Measurements from ENCODE around the gene DDX17.
A peak's percentile ranks its signal among the peaks of the same experiment; 100 is the strongest.

Gene DDX17

GRCh38 chr22:38505541-38506117 is 482 bp downstream of the DDX17 start:
- TF ChIP-seq CTCF (IDR thresholded peaks at IDR 0.05; ENCODE audit: low read depth, low read length): no peak
- DNase-seq (ENCODE audit: low read depth in 2 of 2): peak; percentile 66 to 79

GRCh38 chr22:38504731-38505540 is 1.2 kb downstream of the DDX17 start:
- peak; percentile 52 to 60 for DNase-seq (ENCODE audit: low read depth in 2 of 2)
- TF ChIP-seq CTCF (IDR thresholded peaks at IDR 0.05; ENCODE audit: low read depth, low read length): no peak
- peak overlapping the region; percentile 67 to 90 for H3K4me3 ChIP-seq (replicated peaks in 1 of 2; ENCODE audit: low read depth in 2 of 2, low read length in 2 of 2)

More at GRCh38 chr22:38505541-38506117, 482 bp downstream of the DDX17 start:
- H3K4me3 ChIP-seq (replicated peaks in 1 of 2; ENCODE audit: low read depth in 2 of 2, low read length in 2 of 2): peak overlapping the region; percentile 67 to 90

GRCh38 chr22:38503021-38503420 is 3.1 kb downstream of the DDX17 start:
- H3K4me3 ChIP-seq (replicated peaks in 1 of 2; ENCODE audit: low read depth in 2 of 2, low read length in 2 of 2): peak overlapping the region; percentile 67 to 90
- TF ChIP-seq CTCF (IDR thresholded peaks at IDR 0.05; ENCODE audit: low read depth, low read length): no peak
- no peak for DNase-seq (ENCODE audit: low read depth in 2 of 2)

GRCh38 chr22:38501797-38502672 is 4.1 kb downstream of the DDX17 start:
- H3K4me3 ChIP-seq (replicated peaks in 1 of 2; ENCODE audit: low read depth in 2 of 2, low read length in 2 of 2): peak overlapping the region in 1 of 2 donors; percentile 90
- TF ChIP-seq CTCF (IDR thresholded peaks at IDR 0.05; ENCODE audit: low read depth, low read length): no peak
- no peak for DNase-seq (ENCODE audit: low read depth in 2 of 2)

- H3K4me3 ChIP-seq (replicated peaks in 1 of 2; ENCODE audit: low read depth in 2 of 2, low read length in 2 of 2): no peak overlapping the region
- DNase-seq (ENCODE audit: low read depth in 2 of 2): no peak
- TF ChIP-seq CTCF (IDR thresholded peaks at IDR 0.05; ENCODE audit: low read depth, low read length): no peak
Measured at GRCh38 chr22:38497869-38498268, 8.2 kb downstream of the DDX17 start.

- DNase-seq (ENCODE audit: low read depth in 2 of 2): no peak
- no peak for TF ChIP-seq CTCF (IDR thresholded peaks at IDR 0.05; ENCODE audit: low read depth, low read length)
- H3K4me3 ChIP-seq (replicated peaks in 1 of 2; ENCODE audit: low read depth in 2 of 2, low read length in 2 of 2): no peak overlapping the region
Measured at GRCh38 chr22:38494939-38495338, 11.2 kb downstream of the DDX17 start.

Data from cardiac fibroblast (primary cell).